Suprapubic skin (tissue), 4 donors: ENCODE data around the gene UNC93B1.

ENCODE experiments used
- EP300 ChIP-seq: sonication (generic); formaldehyde crosslinking; IDR thresholded peaks from one replicate; pipeline ENCODE4 v1.6.1; 2017; ENCODE audit warnings: antibody characterized with exemption
- POLR2AphosphoS5 ChIP-seq, 3 donors: sonication (generic); formaldehyde crosslinking; IDR thresholded peaks; one replicate each; pipeline ENCODE4 v1.6.1; 2017; ENCODE audit warnings: antibody characterized with exemption in 3 of 3
- TF ChIP-seq, protein P1 (sequence below), 2 donors: fragments of 200-600 bp in 1 of 2; fragments of 450-650 bp in 1 of 2; sonication (generic) in 1 of 2; IDR thresholded peaks; one replicate each; pipeline ENCODE4 v1.5.1; 2016 to 2019; ENCODE audit warnings: antibody characterized with exemption in 2 of 2, mild to moderate bottlenecking in 1 of 2, moderate library complexity in 1 of 2

DNA sequence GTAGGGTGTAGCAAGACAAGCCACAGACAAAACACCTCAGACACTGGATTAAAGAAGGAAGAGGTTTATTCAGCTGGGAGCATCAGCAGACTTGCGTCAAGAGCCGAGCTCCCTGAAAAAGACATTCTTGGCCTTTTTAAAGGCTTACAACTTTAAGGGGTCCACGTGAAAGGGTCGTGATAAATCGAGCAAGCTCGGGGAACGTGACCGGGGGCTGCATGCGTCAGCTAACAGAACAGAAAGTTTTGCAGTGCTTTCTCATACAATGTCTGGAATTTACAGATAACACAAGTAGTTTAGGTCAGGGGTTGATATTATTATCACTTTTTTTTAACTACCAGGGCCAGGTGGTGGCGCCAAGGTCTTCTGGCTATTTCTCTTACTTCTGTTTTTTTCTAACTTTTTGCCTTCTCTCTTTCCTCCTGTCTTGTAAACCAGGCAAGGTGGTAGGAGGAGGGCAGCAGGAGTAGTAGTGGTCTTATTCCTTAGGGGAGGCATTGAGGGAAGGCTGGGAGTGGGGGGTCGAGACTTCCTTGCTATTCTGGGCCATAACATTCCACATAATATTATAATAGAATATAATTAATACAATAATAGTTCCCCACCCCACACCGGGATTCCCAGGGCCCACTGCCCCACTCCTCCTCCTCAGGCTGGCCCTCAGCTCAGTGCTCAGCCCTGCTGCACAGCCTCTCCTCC lies 5.6 kb upstream of the UNC93B1 start:
- TF ChIP-seq, protein P1, sequence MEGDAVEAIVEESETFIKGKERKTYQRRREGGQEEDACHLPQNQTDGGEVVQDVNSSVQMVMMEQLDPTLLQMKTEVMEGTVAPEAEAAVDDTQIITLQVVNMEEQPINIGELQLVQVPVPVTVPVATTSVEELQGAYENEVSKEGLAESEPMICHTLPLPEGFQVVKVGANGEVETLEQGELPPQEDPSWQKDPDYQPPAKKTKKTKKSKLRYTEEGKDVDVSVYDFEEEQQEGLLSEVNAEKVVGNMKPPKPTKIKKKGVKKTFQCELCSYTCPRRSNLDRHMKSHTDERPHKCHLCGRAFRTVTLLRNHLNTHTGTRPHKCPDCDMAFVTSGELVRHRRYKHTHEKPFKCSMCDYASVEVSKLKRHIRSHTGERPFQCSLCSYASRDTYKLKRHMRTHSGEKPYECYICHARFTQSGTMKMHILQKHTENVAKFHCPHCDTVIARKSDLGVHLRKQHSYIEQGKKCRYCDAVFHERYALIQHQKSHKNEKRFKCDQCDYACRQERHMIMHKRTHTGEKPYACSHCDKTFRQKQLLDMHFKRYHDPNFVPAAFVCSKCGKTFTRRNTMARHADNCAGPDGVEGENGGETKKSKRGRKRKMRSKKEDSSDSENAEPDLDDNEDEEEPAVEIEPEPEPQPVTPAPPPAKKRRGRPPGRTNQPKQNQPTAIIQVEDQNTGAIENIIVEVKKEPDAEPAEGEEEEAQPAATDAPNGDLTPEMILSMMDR (IDR thresholded peaks at IDR 0.05): no peak
- TF ChIP-seq EP300: no peak
- TF ChIP-seq POLR2AphosphoS5 (IDR thresholded peaks at IDR 0.05): no peak
